Stimulated activated CD8-positive, alpha-beta memory T cell treated with anti-CD3 and anti-CD28 coated beads, Interleukin-15, amount 100 ng/mL, for 24 hours (primary cell): ENCODE results near the gene ZFYVE16.
"Not testable (repeated sequence)": the region's sequence is repeated elsewhere in the genome, so short reads cannot be mapped to it uniquely, and the experiment has no call there.

Experiments used
- DNase-seq: peaks from one replicate; pipeline ENCODE4 v3.0.0-alpha.2; 2020; ENCODE audit warnings: low read depth

Gene ZFYVE16

DNA sequence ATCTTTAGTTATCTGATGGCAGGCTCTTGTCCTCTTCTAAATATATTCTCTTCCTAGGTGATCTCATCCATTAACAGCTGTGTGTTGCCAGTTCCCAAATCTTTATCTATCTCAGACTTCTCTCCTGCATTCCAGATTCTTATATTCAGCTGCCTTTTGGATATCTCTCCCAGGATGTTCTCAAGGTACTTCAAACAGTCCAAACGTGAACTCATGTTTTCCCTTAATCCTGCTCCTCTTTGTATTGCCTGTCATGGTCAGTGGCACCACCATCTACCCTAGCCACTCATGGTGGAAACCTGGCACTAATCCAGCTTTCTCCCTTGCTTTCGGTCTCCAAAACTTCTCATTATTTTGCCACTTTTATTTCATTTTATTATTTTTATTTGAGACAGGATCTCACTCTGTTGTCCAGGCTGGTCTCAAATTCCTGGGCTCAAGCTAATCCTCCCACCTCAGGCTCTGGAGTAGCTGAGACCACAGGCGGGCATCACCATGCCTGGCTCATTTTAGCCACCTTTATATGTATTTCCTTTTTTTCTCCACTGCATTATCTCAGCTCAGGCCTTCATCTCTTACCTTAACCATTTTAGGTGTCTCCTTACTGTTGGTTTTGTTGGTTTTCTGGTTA is 3.8 kb downstream of the ZFYVE16 start:
- no peak for DNase-seq

- no peak for DNase-seq
These were observed 6.2 kb downstream of the ZFYVE16 start for GRCh38 chr5:80414113-80414512.

- no peak for DNase-seq
These were observed 10.1 kb downstream of the ZFYVE16 start for GRCh38 chr5:80417973-80418372.

DNA sequence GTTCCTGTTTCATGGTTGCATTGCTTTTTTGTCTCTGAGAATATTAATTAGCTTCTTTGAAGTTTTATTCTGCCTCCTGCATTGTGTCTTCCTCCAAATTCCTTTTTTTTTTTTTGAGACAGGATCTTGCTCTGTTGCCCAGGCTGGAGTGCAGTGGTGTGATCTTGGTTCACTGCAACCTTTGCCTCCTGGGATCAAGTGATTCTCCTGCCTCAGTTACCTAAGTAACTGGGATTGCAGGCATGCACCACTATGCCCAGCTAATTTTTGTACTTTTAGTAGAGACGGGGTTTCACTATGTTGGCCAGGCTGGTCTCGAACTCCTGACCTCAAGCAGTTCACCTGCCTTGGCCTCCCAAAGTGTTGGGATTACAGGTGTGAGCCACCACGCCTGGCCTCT is 16.5 kb downstream of the ZFYVE16 start:
- DNase-seq: not testable (repeated sequence)

GRCh38 chr5:80435476-80435875 is 27.6 kb downstream of the ZFYVE16 start:
- DNase-seq: no peak

DNA sequence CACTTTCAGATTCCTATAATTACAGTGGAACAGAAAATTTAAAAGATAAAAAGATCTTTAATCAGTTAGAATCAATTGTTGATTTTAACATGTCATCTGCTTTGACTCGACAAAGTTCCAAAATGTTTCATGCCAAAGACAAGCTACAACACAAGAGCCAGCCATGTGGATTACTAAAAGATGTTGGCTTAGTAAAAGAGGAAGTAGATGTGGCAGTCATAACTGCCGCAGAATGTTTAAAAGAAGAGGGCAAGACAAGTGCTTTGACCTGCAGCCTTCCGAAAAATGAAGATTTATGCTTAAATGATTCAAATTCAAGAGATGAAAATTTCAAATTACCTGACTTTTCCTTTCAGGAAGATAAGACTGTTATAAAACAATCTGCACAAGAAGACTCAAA is 29.5 kb downstream of the ZFYVE16 start:
- no peak for DNase-seq

DNA sequence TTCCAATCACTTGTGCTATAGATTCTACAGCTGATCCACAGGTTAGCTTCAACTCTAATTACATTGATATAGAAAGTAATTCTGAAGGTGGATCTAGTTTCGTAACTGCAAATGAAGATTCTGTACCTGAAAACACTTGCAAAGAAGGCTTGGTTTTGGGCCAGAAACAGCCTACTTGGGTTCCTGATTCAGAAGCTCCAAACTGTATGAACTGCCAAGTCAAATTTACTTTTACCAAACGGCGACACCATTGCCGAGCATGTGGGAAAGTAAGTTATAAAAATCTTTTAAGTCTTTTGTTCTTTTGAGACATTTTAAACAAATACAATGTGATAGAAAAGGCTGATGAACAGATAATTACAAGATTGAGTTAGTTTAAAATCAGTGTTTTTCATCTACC is 30.9 kb downstream of the ZFYVE16 start:
- no peak for DNase-seq

DNA sequence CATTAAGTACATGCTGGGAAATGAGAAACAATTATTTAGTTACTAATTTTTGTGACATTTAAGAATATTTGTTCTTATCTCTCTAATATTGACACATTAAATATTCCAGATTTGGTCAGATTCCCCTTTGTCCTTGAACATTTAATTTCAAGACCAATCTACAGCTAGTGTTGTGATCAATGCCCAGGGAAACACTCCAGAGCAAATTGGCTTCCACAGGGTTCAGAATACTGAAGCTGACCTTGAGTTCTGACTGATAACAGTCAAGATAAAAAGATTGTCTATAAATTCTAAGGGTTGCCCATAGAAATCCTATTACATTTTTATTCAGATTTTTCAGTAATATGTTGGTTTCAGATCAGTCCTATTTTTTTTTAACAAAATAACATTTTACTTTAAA is 31.3 kb downstream of the ZFYVE16 start:
- no peak for DNase-seq

- DNase-seq: no peak
These were observed 34.9 kb downstream of the ZFYVE16 start for GRCh38 chr5:80442742-80443141.

DNA sequence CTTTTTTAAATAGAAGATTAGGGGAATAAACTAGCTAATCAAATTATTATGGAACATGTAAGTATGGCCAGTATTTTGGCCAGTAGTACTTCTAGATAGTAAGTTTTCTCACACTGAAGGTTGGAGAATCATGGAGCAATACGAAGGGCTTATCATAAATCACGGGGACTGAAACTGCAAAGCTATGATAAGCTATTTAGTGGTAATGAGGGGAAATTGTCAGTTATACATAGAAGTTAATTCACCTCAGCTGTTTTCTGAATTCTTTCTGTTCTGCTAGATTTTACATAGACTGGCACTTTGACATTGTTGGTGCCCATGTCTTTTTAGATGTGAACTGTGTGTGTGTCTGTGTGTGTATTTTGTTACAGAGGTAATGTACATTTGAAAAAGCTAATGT is 45.5 kb downstream of the ZFYVE16 start:
- DNase-seq: no peak

GRCh38 chr5:80463269-80463668 is 55.4 kb downstream of the ZFYVE16 start:
- no peak for DNase-seq

- no peak for DNase-seq
These were observed 59.0 kb downstream of the ZFYVE16 start for GRCh38 chr5:80466669-80467485.

DNA sequence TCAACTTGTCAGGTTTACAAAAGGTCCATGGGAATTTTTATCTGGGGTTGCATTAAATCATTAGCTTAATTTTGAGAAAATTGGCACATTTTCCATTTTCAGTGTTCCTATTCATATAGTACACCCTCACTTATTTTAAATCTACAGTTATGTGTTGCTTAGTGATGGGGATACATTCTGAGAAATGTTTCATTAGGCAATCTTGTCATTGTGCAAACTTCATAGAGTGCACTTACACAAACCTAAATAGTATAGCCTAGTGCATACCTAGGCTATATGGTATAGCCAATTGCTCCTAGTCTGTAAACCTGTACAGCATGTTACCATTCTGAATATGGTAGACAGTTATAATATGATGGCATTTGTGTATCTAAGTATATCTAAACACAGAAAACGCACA is 60.3 kb downstream of the ZFYVE16 start:
- no peak for DNase-seq

- DNase-seq: not testable (repeated sequence)
These were observed 62.8 kb downstream of the ZFYVE16 start for GRCh38 chr5:80470631-80471030.

- DNase-seq: no peak
These were observed 67.1 kb downstream of the ZFYVE16 start for GRCh38 chr5:80474929-80475328.

- DNase-seq: no peak
These were observed 71.8 kb downstream of the ZFYVE16 start for GRCh38 chr5:80479713-80480112.

GRCh38 chr5:80480354-80480753 is 72.5 kb downstream of the ZFYVE16 start:
- no peak for DNase-seq

- DNase-seq: no peak
These were observed 73.4 kb downstream of the ZFYVE16 start for GRCh38 chr5:80481019-80481893.

DNA sequence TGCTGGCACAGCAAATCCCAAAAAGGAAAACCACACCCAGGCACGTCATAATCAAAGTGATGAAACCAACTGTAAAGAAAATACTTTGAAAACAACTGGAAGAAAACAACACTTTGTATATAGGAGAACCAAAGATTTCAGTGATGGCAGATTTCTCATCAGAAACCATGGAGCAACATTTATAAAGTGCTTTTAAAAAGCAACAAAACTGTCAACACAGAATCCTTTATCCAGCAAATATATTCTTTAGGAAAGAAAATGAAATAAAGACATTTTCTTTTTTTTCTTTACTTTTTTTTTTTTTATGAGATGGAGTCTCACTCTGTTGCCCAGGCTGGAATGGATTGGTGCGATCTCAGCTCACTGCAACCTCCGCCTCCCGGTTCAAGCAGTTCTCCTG is 74.7 kb downstream of the ZFYVE16 start:
- no peak for DNase-seq

- DNase-seq: no peak
These were observed 75.9 kb downstream of the ZFYVE16 start for GRCh38 chr5:80483636-80484232.

DNA sequence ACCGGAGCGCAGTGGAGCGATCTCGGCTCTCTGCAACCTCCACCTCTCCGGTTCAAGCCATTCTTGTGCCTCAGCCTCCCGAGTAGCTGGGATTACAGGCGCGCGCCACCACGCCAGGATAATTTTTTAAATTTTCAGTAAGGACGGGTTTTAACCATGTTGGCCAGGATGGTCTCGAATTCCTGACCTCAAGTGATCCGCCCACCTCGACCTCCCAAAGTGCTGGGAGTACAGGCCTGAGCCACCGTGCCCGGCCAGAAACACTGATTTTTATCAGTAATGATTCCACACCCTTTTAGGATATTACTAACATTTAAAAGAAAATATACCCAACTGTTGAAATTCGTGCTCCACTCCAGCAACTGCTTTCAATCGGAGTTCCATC is 79.6 kb downstream of the ZFYVE16 start:
- no peak for DNase-seq
